ENCODE data around the gene SAMD4A.

SAMD4A gene

DNA sequence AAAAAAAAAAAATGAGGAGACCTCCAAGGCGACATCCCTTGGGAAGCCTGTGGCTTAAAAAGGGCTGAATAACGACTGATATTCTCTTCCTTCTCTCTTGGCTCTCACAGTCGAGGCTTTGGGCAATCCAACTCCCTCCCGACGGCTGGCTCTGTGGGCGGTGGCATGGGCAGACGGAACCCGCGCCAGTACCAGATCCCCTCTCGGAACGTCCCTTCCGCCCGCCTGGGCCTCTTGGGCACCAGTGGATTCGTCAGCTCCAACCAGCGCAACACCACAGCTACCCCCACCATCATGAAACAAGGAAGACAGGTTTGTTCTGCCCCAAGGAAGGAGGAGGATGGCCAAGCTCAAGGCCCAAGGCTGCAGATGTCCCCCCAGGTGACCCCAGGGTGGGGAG, 207.9 kb downstream of the SAMD4A start:
- H3K36me3 ChIP-seq (ENCODE audit: insufficient read depth, low read length): no peaks in the 10 kb centered on the region
- no peak for TF ChIP-seq EZH2 (IDR thresholded peaks at IDR 0.05; ENCODE audit: borderline replicate concordance, low read length)
- TF ChIP-seq, protein P1, sequence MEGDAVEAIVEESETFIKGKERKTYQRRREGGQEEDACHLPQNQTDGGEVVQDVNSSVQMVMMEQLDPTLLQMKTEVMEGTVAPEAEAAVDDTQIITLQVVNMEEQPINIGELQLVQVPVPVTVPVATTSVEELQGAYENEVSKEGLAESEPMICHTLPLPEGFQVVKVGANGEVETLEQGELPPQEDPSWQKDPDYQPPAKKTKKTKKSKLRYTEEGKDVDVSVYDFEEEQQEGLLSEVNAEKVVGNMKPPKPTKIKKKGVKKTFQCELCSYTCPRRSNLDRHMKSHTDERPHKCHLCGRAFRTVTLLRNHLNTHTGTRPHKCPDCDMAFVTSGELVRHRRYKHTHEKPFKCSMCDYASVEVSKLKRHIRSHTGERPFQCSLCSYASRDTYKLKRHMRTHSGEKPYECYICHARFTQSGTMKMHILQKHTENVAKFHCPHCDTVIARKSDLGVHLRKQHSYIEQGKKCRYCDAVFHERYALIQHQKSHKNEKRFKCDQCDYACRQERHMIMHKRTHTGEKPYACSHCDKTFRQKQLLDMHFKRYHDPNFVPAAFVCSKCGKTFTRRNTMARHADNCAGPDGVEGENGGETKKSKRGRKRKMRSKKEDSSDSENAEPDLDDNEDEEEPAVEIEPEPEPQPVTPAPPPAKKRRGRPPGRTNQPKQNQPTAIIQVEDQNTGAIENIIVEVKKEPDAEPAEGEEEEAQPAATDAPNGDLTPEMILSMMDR (IDR thresholded peaks at IDR 0.05; ENCODE audit: low read length): no peak
- peaks cover 4% of the 10 kb centered on the region for H3K4me1 ChIP-seq (ENCODE audit: insufficient read depth, low read length, severe bottlenecking)
- no peak overlapping the region for H2AFZ ChIP-seq (ENCODE audit: low read length)
- H3K9ac ChIP-seq (ENCODE audit: low read length): no peak overlapping the region
- H3F3A ChIP-seq (ENCODE audit: insufficient read depth, low read length): no peaks in the 10 kb centered on the region
- no peak overlapping the region for H3K27ac ChIP-seq (ENCODE audit: low read depth, low read length, poor library complexity, severe bottlenecking)
- H3K27me3 ChIP-seq (ENCODE audit: insufficient read depth, low read length): no peaks in the 10 kb centered on the region; the same call in 1 of the 2 replicates
- H3K4me2 ChIP-seq (ENCODE audit: low read length): no peak overlapping the region
- no peaks in the 10 kb centered on the region for H3K79me2 ChIP-seq (ENCODE audit: insufficient read depth, low read length)
- H3K4me3 ChIP-seq (ENCODE audit: low read depth, low read length, poor library complexity, severe bottlenecking): no peak overlapping the region
- no peaks in the 10 kb centered on the region for H4K20me1 ChIP-seq (ENCODE audit: insufficient read depth, low read length)
- no peaks in the 10 kb centered on the region for H3K9me3 ChIP-seq (ENCODE audit: low read length)
- H3K9me2 ChIP-seq (ENCODE audit: low read depth, low read length): no peaks in the 10 kb centered on the region

DNA sequence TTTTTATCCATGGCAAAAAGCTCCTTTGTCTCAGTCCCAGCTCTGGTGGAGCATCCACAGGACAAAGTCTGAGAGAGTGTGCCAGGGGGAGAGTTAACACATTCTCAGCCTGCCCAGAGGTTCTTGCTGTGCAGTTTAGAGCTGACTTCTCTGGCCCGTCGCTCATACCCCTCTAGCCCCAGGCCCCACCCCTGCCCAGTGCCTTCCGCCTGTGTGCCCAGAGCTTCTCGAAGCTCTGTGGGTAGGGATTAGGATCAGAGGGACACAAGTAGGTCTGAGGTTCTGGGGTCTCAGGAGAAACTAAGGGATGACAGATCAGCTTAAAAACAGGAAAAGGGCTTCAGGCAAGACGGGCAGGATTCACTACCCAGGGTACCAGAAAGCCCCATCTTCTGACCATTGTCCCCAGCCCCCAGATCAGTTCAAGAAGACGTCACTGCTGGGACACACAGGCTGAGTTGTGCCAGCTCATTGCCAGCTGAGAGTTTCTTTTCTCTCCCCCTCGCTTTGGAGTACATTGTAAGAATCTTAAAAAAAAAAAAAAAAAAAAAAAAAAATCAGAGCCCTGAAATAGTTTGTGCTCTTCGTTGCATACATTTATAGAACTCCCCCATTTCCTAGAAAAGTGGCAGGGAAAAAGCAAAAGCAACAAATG, 208.7 kb downstream of the SAMD4A start:
- no peak overlapping the region for H3K27ac ChIP-seq (ENCODE audit: low read depth, low read length, poor library complexity, severe bottlenecking)

DNA sequence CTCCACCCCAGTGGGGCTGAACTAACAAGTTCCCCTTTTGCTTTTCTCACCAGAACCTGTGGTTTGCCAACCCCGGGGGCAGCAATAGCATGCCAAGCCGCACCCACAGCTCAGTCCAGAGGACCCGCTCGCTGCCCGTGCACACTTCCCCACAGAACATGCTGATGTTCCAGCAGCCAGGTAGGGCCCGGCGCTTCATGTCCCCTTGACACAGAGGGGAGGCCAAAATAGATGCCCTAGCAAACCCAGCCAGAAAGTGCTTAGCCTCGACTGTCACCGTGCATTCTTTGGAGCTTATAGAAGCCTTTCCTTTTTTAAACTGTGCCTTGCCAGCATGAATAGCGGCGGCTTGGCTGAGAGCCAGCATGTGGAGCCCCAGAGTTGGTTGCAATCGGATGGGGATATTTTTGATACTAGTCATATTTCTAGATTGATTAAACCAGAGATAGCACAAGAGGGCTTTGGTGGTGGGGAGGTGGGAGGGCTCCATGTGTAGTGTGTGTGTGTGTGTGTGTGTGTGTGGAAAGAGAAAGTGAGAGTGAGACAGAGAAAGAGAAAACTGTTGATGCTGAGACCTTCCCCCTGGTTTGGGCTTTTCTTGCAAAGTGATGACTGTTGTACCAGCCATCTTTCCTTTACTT, 209.6 kb downstream of the SAMD4A start:
- Histone ChIP-seq H3K9me3 (ENCODE audit: low read length) (no peaks in the 10 kb centered on the region), H3K4me2 (ENCODE audit: low read length) (peak overlapping the region; percentile 13; the same call in 1 of the 2 replicates), H2AFZ (ENCODE audit: low read length) (no peak overlapping the region), H3K79me2 (ENCODE audit: insufficient read depth, low read length) (no peaks in the 10 kb centered on the region), H3K27ac (ENCODE audit: low read depth, low read length, poor library complexity, severe bottlenecking) (no peak overlapping the region), H3K9me2 (ENCODE audit: low read depth, low read length) (no peaks in the 10 kb centered on the region), H3K36me3 (ENCODE audit: insufficient read depth, low read length) (no peaks in the 10 kb centered on the region), H3K4me1 (ENCODE audit: insufficient read depth, low read length, severe bottlenecking) (peaks cover 4% of the 10 kb centered on the region), H4K20me1 (ENCODE audit: insufficient read depth, low read length) (no peaks in the 10 kb centered on the region), H3K27me3 (ENCODE audit: insufficient read depth, low read length) (no peaks in the 10 kb centered on the region; the same call in 1 of the 2 replicates), H3F3A (ENCODE audit: insufficient read depth, low read length) (no peaks in the 10 kb centered on the region), H3K9ac (ENCODE audit: low read length) (no peak overlapping the region), H3K4me3 (ENCODE audit: low read depth, low read length, poor library complexity, severe bottlenecking) (no peak overlapping the region)
- no peak for TF ChIP-seq EZH2 (IDR thresholded peaks at IDR 0.05; ENCODE audit: borderline replicate concordance, low read length)
- TF ChIP-seq, protein P1 (IDR thresholded peaks at IDR 0.05; ENCODE audit: low read length): no peak

More for the DNA sequence above, 208.7 kb downstream of the SAMD4A start:
- Histone ChIP-seq H3K9ac (ENCODE audit: low read length) (no peak overlapping the region), H3K79me2 (ENCODE audit: insufficient read depth, low read length) (no peaks in the 10 kb centered on the region), H3K4me3 (ENCODE audit: low read depth, low read length, poor library complexity, severe bottlenecking) (no peak overlapping the region), H3K27me3 (ENCODE audit: insufficient read depth, low read length) (no peaks in the 10 kb centered on the region; the same call in 1 of the 2 replicates), H3K9me3 (ENCODE audit: low read length) (no peaks in the 10 kb centered on the region), H2AFZ (ENCODE audit: low read length) (no peak overlapping the region), H3K9me2 (ENCODE audit: low read depth, low read length) (no peaks in the 10 kb centered on the region), H3F3A (ENCODE audit: insufficient read depth, low read length) (no peaks in the 10 kb centered on the region), H4K20me1 (ENCODE audit: insufficient read depth, low read length) (no peaks in the 10 kb centered on the region), H3K4me1 (ENCODE audit: insufficient read depth, low read length, severe bottlenecking) (peaks cover 4% of the 10 kb centered on the region), H3K36me3 (ENCODE audit: insufficient read depth, low read length) (no peaks in the 10 kb centered on the region), H3K4me2 (ENCODE audit: low read length) (no peak overlapping the region)
- TF ChIP-seq, protein P1 (IDR thresholded peaks at IDR 0.05; ENCODE audit: low read length): no peak
- no peak for TF ChIP-seq EZH2 (IDR thresholded peaks at IDR 0.05; ENCODE audit: borderline replicate concordance, low read length)

Data from OCI-LY1 (cell line).